Measurements from ENCODE around the gene TPI1. TPM values are rescaled to one million over a fixed set of nuclear protein-coding genes. Genes with fewer than 3 reads are reported as not detected.
A peak's percentile ranks its signal among the peaks of the same experiment; 100 is the strongest.
"Not testable (repeated sequence)": the region's sequence is repeated elsewhere in the genome, so short reads cannot be mapped to it uniquely, and the experiment has no call there.

Gene TPI1
- total RNA-seq, 1 experiment from 2014 or later, result 1,177 TPM

DNA sequence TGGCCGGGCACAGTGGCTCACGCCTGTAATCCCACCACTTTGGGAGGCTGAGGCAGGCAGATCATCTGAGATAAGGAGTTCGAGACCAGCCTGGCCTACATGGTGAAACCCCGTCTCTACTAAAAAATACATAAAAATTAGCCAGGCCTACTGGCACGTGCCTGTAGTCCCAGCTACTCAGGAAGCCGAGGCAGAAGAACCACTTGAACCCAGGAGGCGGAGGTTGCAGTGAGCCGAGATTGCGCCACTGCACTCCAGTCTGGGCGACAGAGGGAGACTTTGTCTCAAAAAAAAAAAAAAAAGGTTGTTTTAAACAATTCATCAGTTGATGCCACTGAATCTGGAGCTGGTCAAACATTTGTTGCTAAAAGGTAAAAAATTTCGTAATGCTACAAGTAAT is 12.5 kb downstream of the TPI1 start:
- H3K9me3 Mint-ChIP-seq, result not testable (repeated sequence)

More for the DNA sequence above, 12.5 kb downstream of the TPI1 start:
- not testable (repeated sequence) for H3K79me2 ChIP-seq (ENCODE audit: insufficient read depth, low read length); H3K27ac ChIP-seq (ENCODE audit: insufficient read length, low read depth, low read length); H3K23ac ChIP-seq (ENCODE audit: insufficient read length, low read depth, low read length); H2BK120ac ChIP-seq (ENCODE audit: low read depth, low read length, poor library complexity, severe bottlenecking); H2BK12ac ChIP-seq (ENCODE audit: insufficient read length, low read depth, low read length); H4K8ac ChIP-seq (replicated peaks; ENCODE audit: insufficient read length, low read depth, low read length); H2AK5ac ChIP-seq (ENCODE audit: insufficient read length, low read length); H3K9me3 ChIP-seq (ENCODE audit: control insufficient read depth, low read depth, low read length); H3K79me1 ChIP-seq (ENCODE audit: insufficient read depth, low read depth, low read length, poor library complexity, severe bottlenecking); H3T11ph ChIP-seq (ENCODE audit: low read length); H3K4me3 Mint-ChIP-seq; H4K91ac ChIP-seq (ENCODE audit: insufficient read length, low read depth, low read length); H3K23me2 ChIP-seq (ENCODE audit: insufficient read length, low read depth, low read length, poor library complexity, severe bottlenecking); H2BK5ac ChIP-seq (ENCODE audit: insufficient read length, low read length); H3K27me3 Mint-ChIP-seq (ENCODE audit: low read depth); H3K4ac ChIP-seq (ENCODE audit: low read depth, low read length); H3K4me2 ChIP-seq (ENCODE audit: insufficient read depth, insufficient read length, low read length); H3K56ac ChIP-seq (ENCODE audit: insufficient read length, low read depth, low read length); H3K9ac ChIP-seq (ENCODE audit: extremely low read depth, insufficient read length, low read length); H3K27me3 ChIP-seq (ENCODE audit: insufficient read depth, low read length); H2BK20ac ChIP-seq (ENCODE audit: low read depth, low read length, poor library complexity, severe bottlenecking); H3K4me1 Mint-ChIP-seq; H4K20me1 ChIP-seq (ENCODE audit: control insufficient read depth, insufficient read depth, insufficient read length); H3K4me1 ChIP-seq (ENCODE audit: insufficient read depth, low read length); H2AFZ ChIP-seq (ENCODE audit: low read length); H3K14ac ChIP-seq (ENCODE audit: insufficient read depth, low read length); H4K5ac ChIP-seq (ENCODE audit: insufficient read length, low read depth, low read length); DNase-seq; H3K18ac ChIP-seq (ENCODE audit: insufficient read length, low read depth, low read length)
- H2BK15ac ChIP-seq (ENCODE audit: low read depth, low read length), result peak overlapping the region; percentile 9; the same call in 1 of the 2 replicates
- H3K27ac Mint-ChIP-seq, result peak overlapping the region in 2 of 3 experiments; percentile 36 to 39; a peak in 1 of 7 replicates
- WGBS (ENCODE audit: extremely low coverage, insufficient read length, low lambda C conversion rate), result no CpG with 5 or more reads among the region's 11 CpGs
- H3K36me3 Mint-ChIP-seq (ENCODE audit: insufficient read depth in 1 of 3, low read depth in 3 of 3), result peaks cover 2 to 45% (median 30%) of the 10 kb centered on the region in 3 experiments; a peak in 4 of 7 replicates
